NT2/D1 (cell line): ENCODE measurements around the gene GCK.

ENCODE experiments used
- SUZ12 ChIP-seq: IDR thresholded peaks from 2 replicates; pipeline ENCODE4 v1.6.1; 2011; ENCODE audit not compliant: insufficient read length, insufficient read depth; ENCODE audit errors: extremely low read depth
- YY1 ChIP-seq: IDR thresholded peaks from 2 replicates; pipeline ENCODE4 v1.6.1; 2011; ENCODE audit not compliant: insufficient read length, insufficient read depth
- ZNF274 ChIP-seq: IDR thresholded peaks from 2 replicates; pipeline ENCODE4 v1.6.1; 2011; ENCODE audit warnings: mild to moderate bottlenecking, low read depth, low read length

DNA sequence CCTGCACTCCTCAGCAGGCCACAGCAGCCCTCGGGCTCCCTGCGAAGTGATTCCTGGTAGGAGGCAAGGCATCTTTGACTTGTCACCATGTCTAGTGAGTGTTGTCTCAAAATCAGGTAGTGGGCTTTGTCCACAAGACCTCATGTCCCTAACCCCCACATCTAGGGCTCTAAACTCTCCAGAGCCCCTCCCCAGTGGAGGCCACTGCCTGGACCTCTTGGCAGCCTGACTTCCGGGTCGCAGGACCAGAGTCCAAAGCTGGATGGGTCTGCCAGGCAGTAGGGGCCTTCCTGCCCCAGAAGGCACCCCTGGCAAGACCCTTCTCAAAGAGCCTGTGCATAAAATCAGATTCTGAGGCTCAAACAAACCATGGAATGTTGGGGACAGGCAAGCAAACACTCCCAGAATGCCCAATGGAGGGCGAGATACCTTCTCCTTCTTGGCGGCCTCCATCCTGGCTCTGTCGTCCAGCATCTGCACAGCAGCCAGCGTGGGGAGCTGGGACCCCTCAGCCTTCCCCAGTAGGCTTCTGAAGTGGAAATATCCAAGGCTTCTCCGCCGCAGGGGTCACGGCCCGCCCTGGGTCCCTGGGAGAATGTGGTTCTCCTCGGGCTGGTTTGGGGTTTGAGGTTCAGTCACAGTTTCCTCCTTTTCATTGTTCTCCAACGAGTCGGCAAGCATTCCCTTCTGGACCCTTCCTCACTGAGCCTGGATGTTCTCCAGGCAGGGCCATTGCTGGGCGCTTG lies 586 bp downstream of the GCK start:
- TF ChIP-seq ZNF274: no peak
- no peak for TF ChIP-seq YY1
- no peak for TF ChIP-seq SUZ12
